GM18861 (cell line): ENCODE data around the gene CEP19.

Source experiments
- ATAC-seq: cut with Tn5 transposase; IDR thresholded peaks from one replicate; pipeline ENCODE4 v1.9.1; 2021; ENCODE audit not compliant: unreplicated experiment

Gene CEP19

DNA sequence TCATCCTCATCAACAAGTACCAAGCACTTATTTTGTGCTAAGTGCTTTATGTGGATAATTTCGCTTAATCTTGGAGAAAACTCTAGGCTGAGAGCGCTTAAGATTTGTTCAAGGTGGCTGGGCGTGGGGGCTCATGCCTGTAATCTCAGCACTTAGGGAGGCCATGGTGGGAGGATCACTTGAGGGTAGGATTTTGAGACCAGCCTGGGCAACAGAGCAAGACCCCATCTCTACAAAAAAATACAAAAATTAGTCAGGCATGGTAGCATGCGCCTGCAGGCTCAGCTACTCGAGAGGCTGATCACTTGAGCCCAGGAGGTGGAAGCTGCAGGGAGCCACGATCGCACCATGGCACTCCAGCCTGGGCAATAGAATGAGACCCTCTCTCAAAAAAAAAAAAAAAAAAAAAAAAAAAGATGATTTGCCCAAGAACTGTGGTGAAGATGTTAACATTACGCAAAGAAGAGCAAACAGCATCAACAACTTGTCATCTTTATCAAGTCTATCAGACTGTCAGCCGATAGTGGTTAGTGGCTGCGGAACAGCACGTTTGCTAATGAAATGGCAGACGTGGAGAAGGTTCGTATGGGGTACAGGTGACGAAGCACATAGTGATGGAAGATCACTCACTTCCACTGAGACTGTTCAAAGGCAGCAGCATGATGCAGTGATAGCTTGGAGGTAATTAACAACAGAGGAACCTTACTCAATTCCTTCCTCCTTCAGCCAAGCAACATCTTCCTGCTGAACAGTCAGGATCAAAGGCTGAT, 44.8 kb downstream of the CEP19 start:
- ATAC-seq = no peak

DNA sequence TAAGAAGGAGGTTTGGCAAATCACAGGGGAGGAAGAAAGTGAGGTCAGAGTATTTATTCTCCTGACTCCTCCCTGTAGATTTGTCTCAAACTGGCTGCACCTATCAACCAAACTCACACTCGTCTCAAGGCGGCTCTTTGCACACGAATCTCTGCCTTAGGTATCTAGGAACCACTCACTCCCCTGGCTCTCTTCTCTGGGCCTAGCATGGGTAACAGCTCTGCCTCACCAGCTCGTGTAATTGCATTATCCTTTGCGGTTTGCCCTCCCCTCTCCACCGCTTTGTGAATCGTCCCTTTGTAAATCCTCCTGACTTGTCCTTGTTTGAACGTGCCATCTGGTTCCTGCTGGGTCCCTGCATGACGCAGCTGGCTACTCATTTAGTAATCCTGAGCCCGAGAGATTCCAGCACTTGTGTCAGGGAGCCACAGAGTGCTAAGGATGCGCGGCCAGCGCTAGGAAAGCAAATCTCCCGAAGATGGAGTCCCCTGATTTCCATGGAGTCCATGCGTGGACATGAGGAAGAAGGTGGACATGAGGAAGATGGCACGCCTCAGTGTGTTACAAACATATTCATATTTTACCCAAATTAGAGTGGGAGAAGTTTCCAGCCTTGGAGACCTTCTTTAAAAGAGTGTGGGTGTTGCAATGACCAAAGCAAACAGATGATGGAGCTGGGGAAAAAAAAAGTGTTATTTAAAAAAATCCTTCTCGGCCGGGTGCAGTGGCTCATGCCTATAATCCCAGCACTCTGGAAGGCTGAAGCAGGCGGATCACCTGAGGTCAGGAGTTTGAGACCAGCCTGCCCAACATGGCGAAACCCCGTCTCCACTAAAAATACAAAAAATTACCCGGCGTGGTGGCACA, 45.8 kb downstream of the CEP19 start:
- no peak for ATAC-seq

DNA sequence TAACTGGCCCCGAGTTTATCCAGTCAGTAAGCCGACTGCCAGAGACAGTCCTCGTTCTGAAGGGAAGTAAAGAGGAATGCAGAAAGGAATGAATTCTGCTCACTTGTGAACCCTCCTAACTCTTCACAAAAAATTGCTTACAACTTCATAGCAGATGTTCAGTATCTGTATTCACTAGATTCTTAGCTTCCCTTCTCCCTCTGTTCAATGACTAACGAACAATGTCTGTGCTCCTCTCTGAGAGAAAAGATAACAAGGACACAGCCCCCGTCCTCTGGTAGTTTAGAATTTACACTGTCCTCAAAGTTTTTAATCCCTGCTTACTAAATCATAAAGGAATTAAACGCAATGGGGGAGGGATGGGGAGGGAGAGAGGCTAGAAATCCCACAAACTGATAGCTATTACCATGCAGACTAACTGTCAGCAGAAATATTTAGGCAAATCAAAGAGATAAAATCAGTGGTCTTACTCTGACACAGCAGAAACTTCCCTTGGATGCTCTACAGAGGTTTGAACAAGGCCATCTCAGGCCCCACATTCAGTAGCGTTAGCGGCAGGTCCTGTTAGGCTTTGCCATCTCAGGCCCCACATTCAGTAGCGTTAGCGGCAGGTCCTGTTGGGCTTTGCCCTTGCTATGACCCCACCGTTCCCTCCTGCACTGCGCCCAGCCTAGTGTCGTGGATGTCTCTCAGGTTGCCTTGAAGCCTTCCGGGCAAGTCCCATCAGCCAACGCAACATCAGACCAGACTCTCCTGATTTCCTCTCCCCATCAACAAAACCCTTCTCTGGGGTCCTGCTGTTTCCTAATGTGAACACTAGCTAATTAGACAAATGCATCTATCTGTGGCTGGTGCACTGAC, 49.1 kb downstream of the CEP19 start:
- ATAC-seq = no peak

DNA sequence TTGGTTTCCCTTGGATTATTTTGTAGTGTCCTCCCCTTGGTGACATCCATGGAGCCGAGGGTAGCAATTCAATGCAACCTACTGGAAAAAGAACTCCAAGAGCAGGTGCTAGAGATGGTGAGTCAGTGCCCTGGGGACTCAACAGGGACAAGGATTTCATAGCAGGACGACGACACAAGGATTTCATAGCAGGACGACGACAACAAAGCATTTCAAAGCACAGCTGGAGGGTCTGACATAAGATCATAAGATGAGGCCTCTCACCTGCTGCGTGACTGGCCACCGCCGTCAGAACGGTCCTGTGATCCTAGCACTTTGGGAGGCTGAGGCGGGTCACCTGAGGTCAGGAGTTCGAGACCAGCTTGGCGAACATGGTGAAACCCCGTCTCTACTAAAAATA, 50.0 kb downstream of the CEP19 start:
- ATAC-seq = no peak

DNA sequence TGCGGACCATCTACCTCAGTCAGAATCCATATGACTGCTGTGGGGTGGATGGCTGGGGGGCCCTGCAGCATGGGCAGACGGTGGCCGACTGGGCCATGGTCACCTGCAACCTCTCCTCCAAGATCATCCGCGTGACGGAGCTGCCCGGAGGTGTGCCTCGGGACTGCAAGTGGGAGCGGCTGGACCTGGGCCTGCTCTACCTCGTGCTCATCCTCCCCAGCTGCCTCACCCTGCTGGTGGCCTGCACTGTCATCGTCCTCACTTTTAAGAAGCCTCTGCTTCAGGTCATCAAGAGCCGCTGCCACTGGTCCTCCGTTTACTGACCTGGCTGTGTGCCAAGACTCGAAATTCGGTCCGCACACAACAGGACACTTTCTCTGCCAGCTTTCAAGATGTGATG, 50.6 kb downstream of the CEP19 start:
- ATAC-seq = no peak

DNA sequence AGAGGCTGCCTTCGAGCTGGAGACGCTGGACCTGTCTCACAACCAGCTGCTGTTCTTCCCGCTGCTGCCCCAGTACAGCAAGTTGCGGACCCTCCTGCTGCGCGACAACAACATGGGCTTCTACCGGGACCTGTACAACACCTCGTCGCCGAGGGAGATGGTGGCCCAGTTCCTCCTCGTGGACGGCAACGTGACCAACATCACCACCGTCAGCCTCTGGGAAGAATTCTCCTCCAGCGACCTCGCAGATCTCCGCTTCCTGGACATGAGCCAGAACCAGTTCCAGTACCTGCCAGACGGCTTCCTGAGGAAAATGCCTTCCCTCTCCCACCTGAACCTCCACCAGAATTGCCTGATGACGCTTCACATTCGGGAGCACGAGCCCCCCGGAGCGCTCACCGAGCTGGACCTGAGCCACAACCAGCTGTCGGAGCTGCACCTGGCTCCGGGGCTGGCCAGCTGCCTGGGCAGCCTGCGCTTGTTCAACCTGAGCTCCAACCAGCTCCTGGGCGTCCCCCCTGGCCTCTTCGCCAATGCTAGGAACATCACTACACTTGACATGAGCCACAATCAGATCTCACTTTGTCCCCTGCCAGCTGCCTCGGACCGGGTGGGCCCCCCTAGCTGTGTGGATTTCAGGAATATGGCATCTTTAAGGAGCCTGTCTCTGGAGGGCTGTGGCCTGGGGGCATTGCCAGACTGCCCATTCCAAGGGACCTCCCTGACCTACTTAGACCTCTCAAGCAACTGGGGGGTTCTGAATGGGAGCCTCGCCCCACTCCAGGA, 51.5 kb downstream of the CEP19 start:
- no peak for ATAC-seq

DNA sequence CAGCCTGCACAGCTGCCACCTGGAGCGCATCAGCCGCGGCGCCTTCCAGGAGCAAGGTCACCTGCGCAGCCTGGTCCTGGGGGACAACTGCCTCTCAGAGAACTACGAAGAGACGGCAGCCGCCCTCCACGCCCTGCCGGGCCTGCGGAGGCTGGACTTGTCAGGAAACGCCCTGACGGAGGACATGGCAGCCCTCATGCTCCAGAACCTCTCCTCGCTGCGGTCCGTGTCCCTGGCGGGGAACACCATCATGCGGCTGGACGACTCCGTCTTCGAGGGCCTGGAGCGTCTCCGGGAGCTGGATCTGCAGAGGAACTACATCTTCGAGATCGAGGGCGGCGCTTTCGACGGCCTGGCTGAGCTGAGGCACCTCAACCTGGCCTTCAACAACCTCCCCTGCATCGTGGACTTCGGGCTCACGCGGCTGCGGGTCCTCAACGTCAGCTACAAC, 52.1 kb downstream of the CEP19 start:
- no peak for ATAC-seq
